ENCODE data around the gene SSBP2.

Gene SSBP2

GRCh38 chr5:81556809-81557208 lies 194.1 kb downstream of the SSBP2 start:
- peaks cover 8% of the 10 kb centered on the region; the same call in 1 of the 2 replicates for H3F3A ChIP-seq (ENCODE audit: insufficient read depth)
- no peaks in the 10 kb centered on the region for H3K79me2 ChIP-seq (ENCODE audit: insufficient read depth, low read length)
- no peak overlapping the region for H3K27ac ChIP-seq (ENCODE audit: low read depth, low read length)
- H3K4me2 ChIP-seq (ENCODE audit: low read depth, low read length, poor library complexity, severe bottlenecking), result no peak overlapping the region
- H2AFZ ChIP-seq (ENCODE audit: low read depth, low read length, severe bottlenecking), result no peak overlapping the region
- no peaks in the 10 kb centered on the region for H3K9me2 ChIP-seq (replicated peaks; ENCODE audit: insufficient read depth, low read length)
- H3K9ac ChIP-seq (ENCODE audit: low read length), result no peak overlapping the region
- no peak overlapping the region for H3K4me3 ChIP-seq (ENCODE audit: insufficient read depth, low read length, poor library complexity, severe bottlenecking)
- TF ChIP-seq EZH2phosphoT487 (conservative IDR thresholded peaks at IDR 0.05; ENCODE audit: low read length) (no peak), CTCF (IDR thresholded peaks at IDR 0.05; ENCODE audit: insufficient read depth, low read length, poor library complexity, severe bottlenecking) (no peak)
- H3K27me3 ChIP-seq (ENCODE audit: low read length), result no peaks in the 10 kb centered on the region
- no peaks in the 10 kb centered on the region for H3K36me3 ChIP-seq (ENCODE audit: low read length)
- H3K9me3 ChIP-seq (ENCODE audit: insufficient read depth, low read length), result no peaks in the 10 kb centered on the region
- H4K20me1 ChIP-seq (ENCODE audit: low read depth, low read length), result no peaks in the 10 kb centered on the region

DNA sequence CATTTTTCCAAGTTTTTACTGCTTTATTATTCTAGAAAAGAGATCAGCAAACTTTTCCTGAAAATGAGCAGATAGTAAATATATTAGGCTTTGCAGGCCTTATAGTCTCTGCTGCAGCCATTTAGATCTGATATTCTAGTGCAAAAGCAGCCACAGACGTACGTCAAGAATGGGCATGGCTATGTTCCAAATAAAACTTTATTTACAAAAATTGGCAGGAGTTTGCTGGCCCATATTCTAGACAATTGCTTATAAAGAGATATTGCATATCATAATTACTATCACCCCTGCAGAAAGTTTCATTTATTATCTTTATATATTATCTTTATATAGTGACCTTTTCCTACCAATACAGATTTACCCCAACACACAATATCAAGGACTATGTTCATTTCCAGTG lies 195.0 kb downstream of the SSBP2 start:
- TF ChIP-seq CTCF (IDR thresholded peaks at IDR 0.05; ENCODE audit: insufficient read depth, low read length, poor library complexity, severe bottlenecking) (no peak), EZH2phosphoT487 (conservative IDR thresholded peaks at IDR 0.05; ENCODE audit: low read length) (no peak)
- Histone ChIP-seq H3K36me3 (ENCODE audit: low read length) (no peaks in the 10 kb centered on the region), H3F3A (ENCODE audit: insufficient read depth) (peaks cover 8% of the 10 kb centered on the region; the same call in 1 of the 2 replicates), H4K20me1 (ENCODE audit: low read depth, low read length) (no peaks in the 10 kb centered on the region), H3K9me2 (replicated peaks; ENCODE audit: insufficient read depth, low read length) (no peaks in the 10 kb centered on the region), H3K9ac (ENCODE audit: low read length) (no peak overlapping the region), H3K79me2 (ENCODE audit: insufficient read depth, low read length) (no peaks in the 10 kb centered on the region), H3K27ac (ENCODE audit: low read depth, low read length) (no peak overlapping the region), H3K27me3 (ENCODE audit: low read length) (no peaks in the 10 kb centered on the region), H3K9me3 (ENCODE audit: insufficient read depth, low read length) (no peaks in the 10 kb centered on the region), H2AFZ (ENCODE audit: low read depth, low read length, severe bottlenecking) (no peak overlapping the region), H3K4me3 (ENCODE audit: insufficient read depth, low read length, poor library complexity, severe bottlenecking) (no peak overlapping the region), H3K4me2 (ENCODE audit: low read depth, low read length, poor library complexity, severe bottlenecking) (no peak overlapping the region)

GRCh38 chr5:81554647-81555046 lies 196.2 kb downstream of the SSBP2 start:
- no peaks in the 10 kb centered on the region for H3K79me2 ChIP-seq (ENCODE audit: insufficient read depth, low read length)
- H2AFZ ChIP-seq (ENCODE audit: low read depth, low read length, severe bottlenecking), result no peak overlapping the region
- no peaks in the 10 kb centered on the region for H3K36me3 ChIP-seq (ENCODE audit: low read length)
- H3K9ac ChIP-seq (ENCODE audit: low read length), result no peak overlapping the region
- H3K27me3 ChIP-seq (ENCODE audit: low read length), result no peaks in the 10 kb centered on the region
- H3K4me2 ChIP-seq (ENCODE audit: low read depth, low read length, poor library complexity, severe bottlenecking), result no peak overlapping the region
- peaks cover 8% of the 10 kb centered on the region; the same call in 1 of the 2 replicates for H3F3A ChIP-seq (ENCODE audit: insufficient read depth)
- H4K20me1 ChIP-seq (ENCODE audit: low read depth, low read length), result no peaks in the 10 kb centered on the region
- no peaks in the 10 kb centered on the region for H3K9me2 ChIP-seq (replicated peaks; ENCODE audit: insufficient read depth, low read length)
- no peak overlapping the region for H3K27ac ChIP-seq (ENCODE audit: low read depth, low read length)
- H3K9me3 ChIP-seq (ENCODE audit: insufficient read depth, low read length), result no peaks in the 10 kb centered on the region
- TF ChIP-seq EZH2phosphoT487 (conservative IDR thresholded peaks at IDR 0.05; ENCODE audit: low read length) (no peak), CTCF (IDR thresholded peaks at IDR 0.05; ENCODE audit: insufficient read depth, low read length, poor library complexity, severe bottlenecking) (no peak)
- no peak overlapping the region for H3K4me3 ChIP-seq (ENCODE audit: insufficient read depth, low read length, poor library complexity, severe bottlenecking)

All from SU-DHL-6 (cell line).